Middle frontal gyrus (tissue), 1 donor: ENCODE results near the gene TNC.
A peak's percentile ranks its signal among the peaks of the same experiment; 100 is the strongest.

ENCODE experiments used
- DNase-seq: peaks from one replicate; pipeline ENCODE4 v3.0.0-alpha.2; 2015; ENCODE audit warnings: low spot score; ENCODE audit errors: extremely low spot score

TNC gene

GRCh38 chr9:115117999-115118878, at the start of gene TNC:
TNC (minus strand) TSS chr9:115118157; CDS start chr9:115091018, 27,139 bp downstream.
- no peak for DNase-seq

DNA sequence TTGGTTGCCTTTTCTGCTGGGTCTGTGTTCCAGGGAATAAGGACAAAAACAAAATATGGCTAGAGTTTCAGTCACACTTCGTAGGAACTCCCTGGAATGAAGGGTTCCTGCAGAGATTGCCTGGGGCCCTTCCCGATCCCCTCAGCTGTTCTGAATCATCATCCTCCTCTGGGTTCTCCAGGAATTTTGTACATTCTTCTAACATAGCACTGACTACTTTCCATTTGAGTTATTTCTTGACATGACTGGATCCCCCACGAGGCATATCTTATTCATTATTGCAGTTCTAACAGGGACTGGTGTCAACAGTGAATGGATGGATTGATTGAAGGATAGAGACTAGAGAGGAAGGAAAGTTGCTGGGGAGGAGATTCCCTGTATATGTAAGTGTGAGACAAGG, 49.2 kb upstream of the TNC start:
- no peak for DNase-seq

DNA sequence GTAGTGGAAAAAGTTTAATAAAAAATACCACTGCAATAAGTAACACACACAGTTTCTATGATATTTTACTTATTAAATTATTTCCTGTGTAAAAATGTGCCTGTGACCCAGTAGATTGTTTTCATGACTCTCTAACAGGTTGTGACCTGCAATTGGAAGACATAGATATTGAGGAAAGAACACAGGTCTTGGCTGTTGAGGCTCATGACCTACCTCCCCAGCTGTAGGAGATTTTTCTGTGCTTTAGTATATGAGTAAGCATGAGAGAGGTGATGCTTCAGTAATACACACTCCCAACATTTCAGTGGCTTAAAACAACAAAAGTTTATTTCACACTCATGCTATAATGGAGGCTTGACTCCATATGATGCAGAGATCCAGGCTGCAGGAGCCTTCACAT, 47.3 kb upstream of the TNC start:
- DNase-seq = no peak

GRCh38 chr9:115164511-115164974, 46.6 kb upstream of the TNC start:
- DNase-seq = peak; percentile 20

DNA sequence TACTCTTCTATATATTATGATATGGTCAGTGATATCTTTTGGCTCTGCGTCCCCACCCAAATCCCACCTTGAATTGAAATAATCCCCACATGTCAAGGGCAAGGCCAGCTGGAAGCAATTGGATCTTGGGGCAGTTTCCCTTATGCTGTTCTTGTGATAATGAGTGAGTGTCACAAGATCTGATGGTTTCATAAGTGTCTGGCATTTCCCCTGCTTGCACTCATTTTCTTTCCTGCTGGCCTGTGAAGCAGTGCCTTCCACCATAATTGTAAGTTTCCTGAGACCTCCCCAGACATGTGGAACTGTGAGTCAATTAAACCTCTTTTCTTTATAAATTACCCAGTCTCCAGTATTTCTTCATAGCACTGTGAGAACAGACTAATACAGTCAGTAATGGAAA, 45.0 kb upstream of the TNC start:
- no peak for DNase-seq

- DNase-seq = no peak
Observed at GRCh38 chr9:115161446-115161845, 43.5 kb upstream of the TNC start.

DNA sequence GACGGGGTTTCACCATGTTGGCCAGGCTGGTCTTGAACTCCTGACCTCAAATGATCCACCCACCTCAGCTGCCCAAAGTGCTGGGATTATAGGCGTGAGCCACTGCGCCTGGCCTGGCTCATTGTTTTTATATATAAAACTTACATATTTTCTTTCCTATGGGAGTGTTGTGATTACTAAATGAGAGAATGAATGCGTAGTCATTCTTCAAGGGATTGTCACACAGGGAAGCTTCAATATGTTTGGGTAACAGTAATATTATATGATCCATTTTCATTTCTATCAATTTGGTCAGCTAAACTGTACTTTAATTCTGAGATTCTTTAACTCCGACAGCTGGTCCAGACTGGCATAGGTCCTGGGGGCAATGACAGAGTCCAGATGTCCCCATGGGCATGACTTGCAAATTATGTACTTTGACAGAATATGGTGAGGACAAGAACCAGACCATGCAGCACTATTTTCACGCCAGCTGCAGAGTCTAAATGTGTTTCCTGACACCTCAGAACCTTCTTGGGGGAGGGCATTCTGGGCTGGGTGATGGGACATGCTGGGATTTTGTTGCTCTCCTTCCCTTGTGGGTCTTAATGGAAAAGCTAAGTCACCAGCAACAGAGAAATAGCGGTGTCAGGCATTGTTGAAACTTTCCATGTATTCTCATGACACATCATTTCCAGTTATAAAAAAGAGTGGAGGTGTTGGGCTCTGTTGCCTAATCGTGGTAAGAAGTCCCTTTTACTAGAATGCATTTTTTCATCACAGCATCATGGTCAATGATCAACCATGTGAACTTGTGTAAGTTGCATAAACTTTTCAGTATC, 40.9 kb upstream of the TNC start:
- DNase-seq = no peak

- DNase-seq = no peak
Observed at GRCh38 chr9:115157245-115157674, 39.3 kb upstream of the TNC start.

- no peak for DNase-seq
Observed at GRCh38 chr9:115155037-115155436, 37.1 kb upstream of the TNC start.

DNA sequence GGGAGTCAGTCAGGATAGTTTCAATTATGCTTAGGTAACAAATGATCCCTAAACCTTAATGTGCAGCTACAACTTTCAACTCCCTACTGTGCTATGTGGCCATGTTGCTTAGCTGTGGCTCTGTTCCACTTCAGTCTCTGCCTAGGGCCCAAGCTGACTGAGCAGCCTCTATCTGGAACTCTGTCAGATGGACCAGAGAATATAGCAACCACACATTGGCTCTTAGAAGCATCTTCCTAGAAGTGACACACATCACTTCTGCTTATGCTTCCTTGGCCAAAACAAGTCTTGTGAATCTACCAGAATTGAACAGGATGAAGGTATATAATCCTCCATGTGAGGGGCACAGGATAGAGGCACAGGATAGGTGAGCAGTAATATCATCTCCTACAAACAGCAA, 36.7 kb upstream of the TNC start:
- no peak for DNase-seq

DNA sequence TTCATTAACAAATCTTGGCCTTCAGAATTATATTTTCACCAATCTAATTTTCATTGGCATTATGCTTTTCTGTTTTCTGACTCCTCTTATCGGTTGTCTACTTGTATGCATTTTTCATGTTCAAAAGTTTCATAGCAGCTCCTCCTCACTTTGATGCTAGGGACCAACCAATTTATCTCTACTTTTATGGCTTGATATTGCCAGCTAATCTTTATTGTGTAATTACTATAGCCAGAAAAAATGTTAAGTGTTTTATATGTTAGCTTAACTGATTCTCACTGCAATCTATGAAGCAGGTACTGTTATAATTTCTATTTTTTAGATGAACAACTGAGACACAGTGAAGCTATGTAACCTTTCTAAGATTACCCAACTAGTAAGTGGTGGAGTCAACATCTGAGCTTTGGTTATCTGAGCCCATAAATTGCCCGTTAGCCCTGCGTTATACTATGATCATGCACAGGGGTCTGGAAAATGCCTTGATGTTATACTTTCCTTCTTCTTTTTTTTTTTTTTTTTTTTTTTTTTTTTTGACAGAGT, 34.4 kb upstream of the TNC start:
- DNase-seq = no peak

- DNase-seq = no peak
Observed at GRCh38 chr9:115148721-115149120, 30.8 kb upstream of the TNC start.

GRCh38 chr9:115146581-115147021, 28.6 kb upstream of the TNC start:
- DNase-seq = no peak

- DNase-seq = no peak
Observed at GRCh38 chr9:115144706-115145105, 26.7 kb upstream of the TNC start.

DNA sequence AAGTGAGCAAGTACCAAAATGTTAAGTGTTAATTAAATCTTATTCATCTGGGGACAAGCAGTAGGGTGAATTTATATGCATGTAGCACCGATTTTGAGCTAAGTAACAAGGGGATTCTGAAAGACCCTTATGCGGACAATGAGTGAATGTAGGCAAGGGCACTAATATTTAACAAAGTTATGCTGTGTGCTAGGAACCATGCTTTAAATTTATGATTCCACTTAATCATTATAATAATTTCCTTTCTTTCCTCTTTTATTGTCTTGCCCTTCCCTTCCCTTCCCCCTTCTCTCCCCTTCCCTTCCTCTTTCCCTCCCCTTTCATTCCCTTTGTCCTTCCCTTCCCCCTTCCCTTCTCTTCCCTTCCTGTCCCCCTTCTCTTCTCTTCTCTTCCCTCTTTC, 25.7 kb upstream of the TNC start:
- DNase-seq = no peak

DNA sequence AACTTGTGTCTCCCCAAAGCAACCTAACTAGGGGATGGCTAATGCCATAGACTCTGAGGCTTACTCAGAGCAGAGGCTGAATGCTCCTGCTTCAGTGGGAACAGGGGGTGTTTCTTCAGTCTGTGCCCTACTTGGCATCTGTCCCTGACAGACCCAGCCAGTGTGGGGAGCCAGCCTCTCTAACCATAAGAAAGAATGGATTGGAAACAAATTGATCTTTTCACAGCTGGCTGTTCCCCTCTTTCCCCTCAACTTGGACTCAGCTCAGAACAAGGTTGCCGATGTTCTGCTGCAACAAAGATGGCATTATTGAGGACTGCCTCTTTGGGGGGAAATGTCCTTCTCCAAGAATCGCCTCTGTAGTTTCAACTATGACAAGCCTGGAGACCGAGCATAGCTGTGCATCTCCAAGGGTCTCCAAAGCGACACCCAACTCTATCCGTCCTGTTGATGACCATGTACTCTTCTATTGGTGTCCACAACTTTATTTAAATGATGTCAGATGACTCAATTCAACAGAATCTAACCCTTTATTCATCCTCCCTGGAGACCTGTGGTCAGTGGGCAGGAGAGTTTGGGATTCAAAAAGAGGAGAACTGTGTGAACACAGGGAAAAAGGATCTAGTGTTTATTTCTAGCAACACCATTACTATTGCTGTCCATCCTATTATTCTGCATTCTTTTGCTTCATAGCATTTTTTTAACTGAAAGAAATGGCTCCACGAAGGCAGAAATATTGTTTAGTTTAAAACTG, 24.7 kb upstream of the TNC start:
- DNase-seq = no peak

DNA sequence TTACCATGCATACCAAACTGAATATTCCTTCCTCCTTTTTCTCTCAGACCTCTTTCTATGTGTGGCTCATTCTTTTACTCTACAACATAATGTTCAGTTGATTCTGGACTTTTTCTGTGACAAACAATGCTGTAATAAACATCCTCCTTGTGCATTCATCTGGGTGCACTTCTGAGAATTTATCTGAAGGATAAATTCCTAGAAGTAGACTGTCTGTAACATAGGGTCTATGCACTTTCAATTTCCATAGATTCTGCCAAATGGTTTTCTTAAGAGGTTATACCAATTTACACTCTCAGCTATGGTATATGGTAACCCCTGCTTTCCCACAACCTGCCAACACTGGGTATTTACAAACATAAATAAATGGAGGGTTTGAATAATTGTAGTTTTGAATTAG, 24.1 kb upstream of the TNC start:
- DNase-seq = no peak

DNA sequence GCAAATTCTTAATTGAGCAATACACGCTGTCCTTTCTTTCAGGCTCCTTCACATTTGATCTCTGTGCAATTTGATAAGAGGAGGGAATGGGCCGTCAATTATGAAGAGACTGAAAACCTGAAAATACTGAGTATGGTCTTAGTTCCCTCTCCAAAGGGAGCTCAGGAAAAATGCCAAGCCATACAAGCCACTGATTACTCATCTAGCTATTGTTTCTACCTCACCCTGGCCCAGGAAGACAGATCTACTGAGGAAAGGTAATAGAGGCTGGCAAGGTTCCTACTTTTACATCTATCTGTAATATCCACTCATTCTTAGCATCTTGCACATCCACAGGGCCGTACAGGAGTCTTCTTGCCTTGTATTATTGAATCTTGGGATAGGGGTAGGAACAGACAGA, 23.7 kb upstream of the TNC start:
- DNase-seq = no peak

- no peak for DNase-seq
Observed at GRCh38 chr9:115138151-115138550, 20.2 kb upstream of the TNC start.

- no peak for DNase-seq
Observed at GRCh38 chr9:115137526-115137925, 19.6 kb upstream of the TNC start.
